HAP-1 (cell line): ENCODE results near the gene SARDH.

Source experiments
- DNase-seq, 2 experiments: peaks; one replicate each; pipeline ENCODE4 v3.0.0-alpha.2; 2016 to 2020; ENCODE audit warnings: low spot score in 2 of 2
- H3K27me3 ChIP-seq: fragments of 250-450 bp; sonication (Bioruptor Pico); 2 replicates; pipeline ENCODE4 v1.5.1; 2020; ENCODE audit warnings: low read depth, mild to moderate bottlenecking, moderate library complexity
- H3K36me3 ChIP-seq: fragments of 250-450 bp; sonication (Bioruptor Pico); replicated peaks from 2 replicates; pipeline ENCODE4 v1.5.1; 2020; ENCODE audit warnings: mild to moderate bottlenecking
- H3K4me1 ChIP-seq: fragments of 250-450 bp; sonication (Bioruptor Pico); 2 replicates; pipeline ENCODE4 v1.5.1; 2020; ENCODE audit warnings: mild to moderate bottlenecking
- H3K4me3 ChIP-seq: fragments of 250-450 bp; sonication (Bioruptor Pico); 2 replicates; pipeline ENCODE4 v1.5.1; 2020; ENCODE audit warnings: mild to moderate bottlenecking, moderate library complexity
- H3K9me3 ChIP-seq: fragments of 250-450 bp; sonication (Bioruptor Pico); 2 replicates; pipeline ENCODE4 v1.5.1; 2020; ENCODE audit warnings: mild to moderate bottlenecking, moderate library complexity
- in situ Hi-C: fragments of 300-500 bp; cut with MboI; formaldehyde crosslinking; loops from 3 replicates; pipeline ENCODE4 v1.14.3; 2020; ENCODE audit warnings: low sequenced_read_pairs, inconsistent platforms, mixed read lengths

Gene SARDH

GRCh38 chr9:133664173-133665050 lies 73.7 kb downstream of the SARDH start:
- H3K9me3 ChIP-seq = no peaks in the 10 kb centered on the region
- no peaks in the 10 kb centered on the region for H3K4me1 ChIP-seq
- DNase-seq = no peak
- in situ Hi-C loops = no loop called here
- H3K4me3 ChIP-seq = no peak overlapping the region
- H3K36me3 ChIP-seq = no peaks in the 10 kb centered on the region
- peaks cover 38% of the 10 kb centered on the region for H3K27me3 ChIP-seq

DNA sequence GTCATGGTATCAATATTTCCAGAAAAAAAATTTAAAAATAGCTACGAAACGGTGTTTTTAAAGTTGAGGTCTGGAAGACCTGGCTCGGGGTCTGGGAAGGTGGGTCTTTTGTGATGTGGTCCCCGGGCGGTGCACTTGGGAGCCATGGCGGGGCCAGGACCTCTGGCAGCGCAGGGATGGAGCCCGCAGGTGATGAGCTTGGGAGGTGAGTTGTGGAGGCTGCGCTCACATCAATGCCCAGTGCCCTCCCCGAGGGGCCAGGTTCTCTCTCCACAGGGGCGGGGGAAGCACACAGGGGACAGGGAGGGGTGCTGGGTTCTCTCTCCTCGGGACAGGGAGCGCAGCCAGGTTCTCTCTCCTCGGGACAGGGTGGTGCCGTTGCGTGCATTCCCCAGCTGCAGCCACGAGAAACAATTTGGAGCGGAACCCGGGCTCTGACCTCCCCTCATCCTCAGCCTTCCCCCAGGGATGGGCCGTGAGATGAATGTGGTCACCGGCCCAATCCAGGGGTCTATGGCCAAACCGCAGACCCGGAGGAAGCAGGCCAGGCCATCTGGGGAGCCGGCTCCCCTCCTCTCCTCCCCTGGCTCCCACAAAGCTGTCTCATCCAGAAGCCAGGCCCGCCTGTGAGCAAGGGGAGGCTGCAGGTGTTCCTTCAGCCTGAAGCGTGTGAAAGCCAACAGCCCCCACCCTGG lies 76.2 kb downstream of the SARDH start:
- in situ Hi-C loops = no loop called here
- Histone ChIP-seq H3K4me1 (0 out of 2 replicates have a peak, but pooled peaks cover 2% of the 10 kb centered on the region), H3K36me3 (no peaks in the 10 kb centered on the region), H3K27me3 (peaks cover 60% of the 10 kb centered on the region), H3K4me3 (no peak overlapping the region), H3K9me3 (no peaks in the 10 kb centered on the region)
- no peak for DNase-seq

DNA sequence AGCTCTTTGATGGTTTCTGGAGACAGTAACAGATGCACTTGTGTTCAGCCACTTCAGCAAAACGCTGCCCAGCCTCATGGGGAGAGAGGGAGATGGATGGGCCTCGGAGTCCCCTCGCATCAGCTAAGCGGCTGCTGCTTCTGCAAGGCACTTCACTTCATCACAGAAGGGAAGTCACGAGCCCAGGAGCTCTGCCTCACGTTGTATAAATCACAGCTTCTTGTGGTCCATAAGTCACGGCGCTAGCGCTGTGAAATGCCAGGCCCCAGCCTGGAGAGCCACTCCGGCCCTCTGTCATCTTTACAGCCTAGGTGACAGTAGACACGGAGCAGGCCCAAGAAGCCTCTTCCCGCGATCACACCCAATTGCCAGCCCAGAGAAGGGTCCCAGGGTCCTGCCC lies 78.6 kb downstream of the SARDH start:
- no peak for DNase-seq
- Histone ChIP-seq H3K36me3 (no peaks in the 10 kb centered on the region), H3K4me1 (0 out of 2 replicates have a peak, but pooled peaks cover 2% of the 10 kb centered on the region), H3K27me3 (peaks cover 85% of the 10 kb centered on the region), H3K9me3 (no peaks in the 10 kb centered on the region), H3K4me3 (no peak overlapping the region)
- in situ Hi-C loops = no loop called here

GRCh38 chr9:133658442-133659431 lies 79.4 kb downstream of the SARDH start:
- H3K9me3 ChIP-seq = no peaks in the 10 kb centered on the region
- no peaks in the 10 kb centered on the region for H3K36me3 ChIP-seq
- H3K27me3 ChIP-seq = peaks cover 87% of the 10 kb centered on the region
- in situ Hi-C loops = no loop called here
- no peak overlapping the region for H3K4me3 ChIP-seq
- peak; percentile 16 to 73 for DNase-seq
- H3K4me1 ChIP-seq = 0 out of 2 replicates have a peak, but pooled peaks cover 2% of the 10 kb centered on the region

GRCh38 chr9:133657120-133657661 lies 81.0 kb downstream of the SARDH start:
- Histone ChIP-seq H3K4me1 (0 out of 2 replicates have a peak, but pooled peaks cover 2% of the 10 kb centered on the region), H3K36me3 (no peaks in the 10 kb centered on the region), H3K9me3 (no peaks in the 10 kb centered on the region), H3K27me3 (peaks cover 79% of the 10 kb centered on the region), H3K4me3 (no peak overlapping the region)
- in situ Hi-C loops = no loop called here
- no peak for DNase-seq

GRCh38 chr9:133656211-133657119 lies 81.7 kb downstream of the SARDH start:
- H3K27me3 ChIP-seq = peaks cover 72% of the 10 kb centered on the region
- in situ Hi-C loops = no loop called here
- no peak for DNase-seq
- H3K9me3 ChIP-seq = no peaks in the 10 kb centered on the region
- 0 out of 2 replicates have a peak, but pooled peaks cover 2% of the 10 kb centered on the region for H3K4me1 ChIP-seq
- no peak overlapping the region for H3K4me3 ChIP-seq
- no peaks in the 10 kb centered on the region for H3K36me3 ChIP-seq

GRCh38 chr9:133655701-133656100 lies 82.5 kb downstream of the SARDH start:
- peaks cover 67% of the 10 kb centered on the region for H3K27me3 ChIP-seq
- no peak overlapping the region for H3K4me3 ChIP-seq
- H3K36me3 ChIP-seq = no peaks in the 10 kb centered on the region
- H3K9me3 ChIP-seq = no peaks in the 10 kb centered on the region
- H3K4me1 ChIP-seq = 0 out of 2 replicates have a peak, but pooled peaks cover 2% of the 10 kb centered on the region
- DNase-seq = no peak
- in situ Hi-C loops = no loop called here

DNA sequence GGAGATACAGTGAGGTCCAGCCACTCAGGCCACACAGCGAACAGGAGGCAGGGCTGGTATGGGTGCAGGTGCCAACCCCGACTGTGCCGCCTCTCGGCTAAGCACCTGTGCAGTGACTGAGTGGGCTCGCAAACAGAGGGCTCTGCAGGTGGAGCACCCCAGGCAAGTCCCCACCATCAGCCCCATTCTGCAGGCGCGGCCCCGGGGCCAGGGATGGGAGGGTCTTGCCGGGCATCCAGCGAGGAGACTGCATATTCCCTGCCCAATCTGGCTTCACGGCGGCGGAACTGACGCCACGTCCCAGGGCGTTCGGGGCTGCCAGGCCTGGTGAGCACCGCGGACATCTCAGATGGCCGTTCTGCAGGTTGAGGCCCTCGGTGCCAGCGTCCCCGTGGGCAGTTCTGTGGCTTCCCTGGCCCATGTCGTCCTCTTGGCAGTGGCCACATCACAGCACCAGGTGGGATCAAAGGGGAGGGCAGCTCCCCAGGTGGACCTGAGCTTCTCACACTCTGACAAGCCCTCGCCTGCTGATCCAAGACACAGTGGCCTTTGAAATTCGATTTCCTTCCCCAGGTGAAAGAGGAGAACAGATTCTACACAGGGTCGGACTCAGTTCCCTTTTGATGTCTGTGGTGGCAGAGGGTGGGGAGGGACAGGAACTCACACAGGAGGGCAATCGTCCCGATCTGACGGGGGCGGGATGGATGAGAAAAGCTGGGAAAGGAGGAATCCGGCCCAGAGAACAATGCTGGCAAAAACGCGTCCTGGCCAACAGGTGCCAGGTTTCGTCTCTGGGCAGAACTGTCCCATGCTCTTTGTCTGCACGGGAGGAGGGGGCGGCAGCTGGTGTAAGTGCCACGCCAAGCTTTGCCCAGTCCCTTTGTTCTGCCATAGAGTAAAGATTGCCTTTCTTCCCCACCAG lies 83.2 kb downstream of the SARDH start:
- no peak for DNase-seq
- Histone ChIP-seq H3K4me1 (0 out of 2 replicates have a peak, but pooled peaks cover 2% of the 10 kb centered on the region), H3K4me3 (no peak overlapping the region), H3K27me3 (peaks cover 64% of the 10 kb centered on the region), H3K9me3 (no peaks in the 10 kb centered on the region), H3K36me3 (no peaks in the 10 kb centered on the region)
- in situ Hi-C loops = no loop called here

- DNase-seq = no peak
- H3K27me3 ChIP-seq = peaks cover 62% of the 10 kb centered on the region
- no peaks in the 10 kb centered on the region for H3K4me1 ChIP-seq
- in situ Hi-C loops = no loop called here
- H3K36me3 ChIP-seq = no peaks in the 10 kb centered on the region
- no peak overlapping the region for H3K4me3 ChIP-seq
- H3K9me3 ChIP-seq = no peaks in the 10 kb centered on the region
Measured at GRCh38 chr9:133653638-133654037, 84.5 kb downstream of the SARDH start.

DNA sequence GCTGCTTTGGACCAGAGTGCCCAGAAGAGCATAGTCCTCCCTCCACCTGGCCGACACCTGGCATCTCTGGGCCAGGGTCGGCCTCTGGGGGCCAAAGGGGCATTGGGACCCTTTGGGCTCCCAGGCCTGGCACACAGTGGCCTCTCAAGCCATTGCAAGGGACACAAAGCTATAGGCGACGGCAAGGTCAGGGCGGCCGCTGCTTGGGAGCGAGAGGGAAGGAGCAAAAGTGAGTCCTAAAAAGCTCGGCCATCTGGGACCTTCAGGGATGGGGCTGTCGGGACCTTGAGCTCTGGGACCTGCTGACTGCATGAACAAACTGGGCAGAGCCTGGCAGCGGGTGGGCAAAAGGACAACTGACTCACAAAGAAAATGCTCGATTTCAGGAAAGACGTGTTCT lies 88.1 kb downstream of the SARDH start:
- no peak for DNase-seq
- no peaks in the 10 kb centered on the region for H3K36me3 ChIP-seq
- no peak overlapping the region for H3K4me3 ChIP-seq
- no peaks in the 10 kb centered on the region for H3K4me1 ChIP-seq
- no peaks in the 10 kb centered on the region for H3K9me3 ChIP-seq
- H3K27me3 ChIP-seq = peaks cover 46% of the 10 kb centered on the region
- in situ Hi-C loops = no loop called here

GRCh38 chr9:133649194-133649593 lies 89.0 kb downstream of the SARDH start:
- no peak overlapping the region for H3K4me3 ChIP-seq
- peaks cover 40% of the 10 kb centered on the region for H3K27me3 ChIP-seq
- no peaks in the 10 kb centered on the region for H3K9me3 ChIP-seq
- in situ Hi-C loops = no loop called here
- no peak for DNase-seq
- H3K4me1 ChIP-seq = no peaks in the 10 kb centered on the region
- no peaks in the 10 kb centered on the region for H3K36me3 ChIP-seq
